ENCODE data around the gene ZNF426.
A peak's percentile ranks its signal among the peaks of the same experiment; 100 is the strongest.
"Not testable (repeated sequence)": the region's sequence is repeated elsewhere in the genome, so short reads cannot be mapped to it uniquely, and the experiment has no call there.

ZNF426 gene

GRCh38 chr19:9538183-9539058 lies at the start of gene ZNF426:
Gene ZNF426 (minus strand): TSS chr19:9538645. CDS start chr19:9536232, 2,413 bp downstream.
- no peaks in the 10 kb centered on the region for H3K27me3 Mint-ChIP-seq (ENCODE audit: low read depth)
- peaks cover 5% of the 10 kb centered on the region for H3K4me1 Mint-ChIP-seq
- peaks cover 63% of the 10 kb centered on the region for H3K9me3 Mint-ChIP-seq
- H3K36me3 Mint-ChIP-seq (ENCODE audit: low read depth): peaks cover 67% of the 10 kb centered on the region
- no peak for TF ChIP-seq CTCF (IDR thresholded peaks at IDR 0.05; ENCODE audit: unreplicated experiment in 3 of 3)
- H3K27ac Mint-ChIP-seq: peak within 1 kb of the TSS; percentile 97 to 100 (median 100)
- H3K4me3 Mint-ChIP-seq: peak within 1 kb of the TSS; percentile 99

GRCh38 chr19:9586764-9587163 lies 48.3 kb upstream of the ZNF426 start:
- H3K9me3 Mint-ChIP-seq: peaks cover 5% of the 10 kb centered on the region
- H3K4me1 Mint-ChIP-seq: peaks cover 4% of the 10 kb centered on the region
- H3K36me3 Mint-ChIP-seq (ENCODE audit: low read depth): peaks cover 17% of the 10 kb centered on the region
- H3K27ac Mint-ChIP-seq: no peak overlapping the region
- peak overlapping the region in 1 of 3 experiments; percentile 0 for H3K4me3 Mint-ChIP-seq
- TF ChIP-seq CTCF (IDR thresholded peaks at IDR 0.05; ENCODE audit: unreplicated experiment in 3 of 3): peak; percentile 60 to 69 (median 66)
- peaks cover 26% of the 10 kb centered on the region for H3K27me3 Mint-ChIP-seq (ENCODE audit: low read depth)

- Mint-ChIP-seq H3K4me1 (peaks cover 4% of the 10 kb centered on the region), H3K27ac (peak within 1 kb of the TSS; percentile 94 to 99 (median 96)), H3K4me3 (peak within 1 kb of the TSS; percentile 95 to 98 (median 97)), H3K27me3 (ENCODE audit: low read depth) (peaks cover 13% of the 10 kb centered on the region), H3K9me3 (peaks cover 27% of the 10 kb centered on the region), H3K36me3 (ENCODE audit: low read depth) (peaks cover 42% of the 10 kb centered on the region)
- no peak for TF ChIP-seq CTCF (IDR thresholded peaks at IDR 0.05; ENCODE audit: unreplicated experiment in 3 of 3)
These were observed 45.8 kb upstream of the ZNF426 start, which contains the start of gene ZNF121 for GRCh38 chr19:9584073-9584833. Gene ZNF121 (minus strand): TSS chr19:9584504. CDS start chr19:9568097, 16,407 bp downstream.

GRCh38 chr19:9582081-9582725 lies 43.8 kb upstream of the ZNF426 start:
- H3K4me1 Mint-ChIP-seq; H3K27me3 Mint-ChIP-seq (ENCODE audit: low read depth): not testable (repeated sequence)
- Mint-ChIP-seq H3K36me3 (ENCODE audit: low read depth) (peaks cover 63% of the 10 kb centered on the region), H3K27ac (peak overlapping the region in 1 of 3 experiments; percentile 88), H3K9me3 (peaks cover 42% of the 10 kb centered on the region), H3K4me3 (peak overlapping the region; percentile 79 to 88 (median 87))

- H3K27me3 Mint-ChIP-seq (ENCODE audit: low read depth): peaks cover 8% of the 10 kb centered on the region
- peaks cover 4% of the 10 kb centered on the region for H3K4me1 Mint-ChIP-seq
- peaks cover 78% of the 10 kb centered on the region for H3K36me3 Mint-ChIP-seq (ENCODE audit: low read depth)
- TF ChIP-seq CTCF (IDR thresholded peaks at IDR 0.05; ENCODE audit: unreplicated experiment in 3 of 3): no peak
- no peak overlapping the region for H3K27ac Mint-ChIP-seq
- peaks cover 57% of the 10 kb centered on the region for H3K9me3 Mint-ChIP-seq
- H3K4me3 Mint-ChIP-seq: peak overlapping the region; percentile 59 to 88 (median 76)
These were observed 42.3 kb upstream of the ZNF426 start for GRCh38 chr19:9580728-9581127.

GRCh38 chr19:9570255-9570654 lies 31.8 kb upstream of the ZNF426 start:
- peaks cover 90% of the 10 kb centered on the region for H3K9me3 Mint-ChIP-seq
- no peak overlapping the region for H3K4me3 Mint-ChIP-seq
- no peak overlapping the region for H3K27ac Mint-ChIP-seq
- no peaks in the 10 kb centered on the region for H3K4me1 Mint-ChIP-seq
- no peak for TF ChIP-seq CTCF (IDR thresholded peaks at IDR 0.05; ENCODE audit: unreplicated experiment in 3 of 3)
- H3K27me3 Mint-ChIP-seq (ENCODE audit: low read depth): no peaks in the 10 kb centered on the region
- H3K36me3 Mint-ChIP-seq (ENCODE audit: low read depth): peaks cover 100% of the 10 kb centered on the region
